HG02840 (cell line): Measurements from ENCODE around the gene DLGAP5.

Experiments used
- ATAC-seq: cut with Tn5 transposase; IDR thresholded peaks from one replicate; pipeline ENCODE4 v1.9.1; 2021; ENCODE audit warnings: mild to moderate bottlenecking, moderate library complexity, moderate number of reproducible peaks; ENCODE audit not compliant: unreplicated experiment, low FRiP score

Gene DLGAP5

DNA sequence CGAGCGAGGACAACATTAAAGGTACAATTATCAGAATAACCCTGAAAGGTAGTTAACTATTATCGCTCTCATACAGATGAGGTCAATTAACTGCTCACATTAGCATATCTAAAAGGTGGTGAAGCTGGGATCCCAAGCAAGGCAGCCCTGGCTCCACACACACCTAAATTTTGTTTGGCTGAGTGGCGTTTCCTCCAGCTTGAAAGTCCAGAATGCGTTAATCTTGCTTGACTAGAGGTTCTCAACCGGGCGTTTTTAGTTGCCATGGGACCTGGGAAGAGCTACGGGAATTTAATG lies 531 bp downstream of the DLGAP5 start:
- no peak for ATAC-seq

DNA sequence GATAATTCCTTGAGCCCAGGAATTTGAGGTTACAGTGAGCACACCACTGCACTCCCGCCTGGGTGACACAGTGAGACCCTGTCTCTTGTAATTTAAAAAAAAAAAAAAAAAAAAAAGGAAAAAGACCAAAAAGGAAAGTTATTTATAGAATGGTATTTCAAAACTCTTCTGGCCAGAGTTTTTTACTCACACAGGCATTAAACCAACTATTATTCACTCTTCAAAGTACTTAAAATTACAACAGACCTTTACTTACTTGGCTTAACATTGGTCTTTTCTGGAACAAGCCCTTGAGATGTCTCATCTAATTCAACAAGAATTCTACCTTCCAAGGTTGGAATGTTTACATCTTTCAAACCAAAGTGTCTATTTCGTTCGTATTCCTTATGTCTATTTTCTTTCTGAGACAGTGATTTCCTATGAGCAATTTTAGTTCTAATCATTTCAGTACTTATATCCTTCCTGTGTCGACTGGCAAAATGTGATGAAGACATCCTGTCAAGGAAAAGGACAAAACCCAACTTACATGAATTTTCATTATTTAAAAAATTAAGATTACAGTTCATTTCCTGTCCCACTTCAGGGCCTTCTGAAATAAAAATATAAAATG lies 2.6 kb downstream of the DLGAP5 start:
- ATAC-seq = no peak

DNA sequence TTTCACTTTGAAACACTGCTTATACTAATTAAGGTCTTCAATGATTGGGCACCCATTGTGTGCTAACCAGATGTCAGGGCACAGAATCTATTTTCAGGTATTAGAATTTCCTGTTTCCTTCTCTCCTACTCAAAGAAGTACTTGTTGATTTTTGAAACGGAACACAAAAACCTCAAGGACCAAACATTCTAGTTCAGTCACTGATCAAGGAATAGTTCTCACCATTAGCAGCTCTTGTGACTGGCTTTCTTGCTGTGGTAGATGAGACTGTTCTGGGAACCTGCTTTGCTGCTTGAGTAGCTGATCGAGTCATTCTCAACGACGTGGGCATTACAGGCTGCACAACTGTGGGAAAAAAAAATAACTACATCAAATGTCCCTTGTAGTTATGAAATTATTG lies 11.0 kb downstream of the DLGAP5 start:
- no peak for ATAC-seq

DNA sequence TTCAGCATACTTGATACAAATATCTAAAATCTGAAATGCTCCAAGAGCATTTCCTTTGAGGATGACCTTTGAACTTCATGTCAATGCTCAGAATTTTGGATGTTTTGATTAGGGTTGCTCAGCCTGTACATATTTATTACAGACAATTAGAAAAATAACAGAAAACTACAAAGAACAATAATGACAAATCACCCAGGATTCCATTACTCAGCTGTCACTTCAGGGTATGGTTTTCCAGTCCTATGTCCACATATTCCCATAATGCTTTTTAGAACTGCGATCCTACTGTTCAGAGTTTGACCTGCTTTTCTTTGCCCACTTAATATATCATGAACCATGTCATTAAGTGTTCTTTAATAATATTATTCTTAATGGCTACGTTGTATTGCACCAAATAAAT lies 11.4 kb downstream of the DLGAP5 start:
- no peak for ATAC-seq

DNA sequence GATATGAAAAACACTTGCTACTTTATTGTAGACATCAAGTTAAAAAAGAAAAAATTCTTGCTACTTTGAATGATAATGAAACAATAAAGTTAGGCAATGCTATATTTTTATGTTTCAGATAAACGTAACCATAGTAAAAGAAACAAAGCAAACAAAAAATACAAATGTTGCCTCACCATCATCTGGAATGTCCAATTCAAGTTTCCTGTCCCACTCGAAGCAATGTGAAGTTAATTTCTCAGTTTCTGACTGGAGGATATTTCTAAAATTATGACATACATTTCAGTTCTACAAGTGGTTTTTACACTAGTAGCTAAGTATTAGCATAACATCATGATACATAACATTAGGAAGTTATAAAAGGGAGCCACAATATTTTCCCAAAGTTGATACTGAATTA lies 20.9 kb downstream of the DLGAP5 start:
- no peak for ATAC-seq

DNA sequence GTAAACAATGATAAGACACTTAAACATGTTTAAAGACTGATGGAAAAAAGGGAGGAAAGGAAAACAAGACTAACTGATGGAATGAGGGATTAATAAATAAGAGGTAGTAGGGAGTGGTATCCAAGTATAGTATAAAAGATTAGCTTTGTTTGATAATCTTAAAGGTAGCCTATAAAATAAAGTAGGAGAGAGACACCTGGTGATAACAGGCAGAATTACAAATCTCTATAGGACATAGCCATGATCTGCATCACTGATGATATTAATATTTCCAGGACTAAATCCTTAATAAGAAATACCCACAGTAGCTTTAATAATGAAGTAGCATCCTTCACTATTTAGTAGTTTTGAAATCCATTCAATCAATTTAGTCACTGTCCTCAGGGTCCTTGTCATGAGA lies 30.4 kb downstream of the DLGAP5 start:
- no peak for ATAC-seq

DNA sequence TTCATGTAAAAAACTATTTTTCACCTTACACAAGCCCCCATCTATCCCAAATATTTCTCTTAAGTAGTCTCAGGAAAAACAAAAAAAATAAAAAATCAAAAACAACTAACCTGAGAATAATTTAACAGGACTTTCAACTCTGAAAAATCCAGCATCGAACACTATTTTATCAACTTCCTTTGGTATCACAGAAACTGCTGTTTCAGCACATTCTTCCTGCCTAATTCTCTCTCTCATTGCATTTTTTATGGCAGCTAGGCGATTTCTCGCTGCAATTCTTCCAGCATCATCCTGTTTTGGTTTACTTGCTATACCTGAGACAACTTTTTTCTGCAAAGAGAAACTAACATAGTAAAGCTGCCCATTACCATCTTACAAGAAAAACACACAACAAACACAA lies 33.0 kb downstream of the DLGAP5 start:
- no peak for ATAC-seq

DNA sequence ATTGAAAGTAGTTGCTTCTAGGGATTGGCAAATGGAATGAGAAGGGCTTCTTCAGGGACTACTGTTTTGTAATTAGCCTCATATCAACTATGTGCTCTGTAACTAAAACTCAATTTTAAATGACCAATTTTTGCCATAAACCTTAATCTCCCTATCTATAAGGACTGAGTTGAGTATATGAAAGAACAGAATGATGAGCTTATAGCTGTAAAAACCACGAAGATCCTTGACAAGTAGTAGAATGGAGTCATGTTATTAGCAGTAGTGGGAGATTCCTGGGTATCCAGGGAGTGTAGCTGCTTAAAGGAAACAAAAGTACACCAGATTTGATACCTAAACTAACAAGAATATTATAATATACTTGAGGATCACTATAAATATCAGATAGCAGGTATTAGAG lies 34.3 kb downstream of the DLGAP5 start:
- ATAC-seq = no peak

DNA sequence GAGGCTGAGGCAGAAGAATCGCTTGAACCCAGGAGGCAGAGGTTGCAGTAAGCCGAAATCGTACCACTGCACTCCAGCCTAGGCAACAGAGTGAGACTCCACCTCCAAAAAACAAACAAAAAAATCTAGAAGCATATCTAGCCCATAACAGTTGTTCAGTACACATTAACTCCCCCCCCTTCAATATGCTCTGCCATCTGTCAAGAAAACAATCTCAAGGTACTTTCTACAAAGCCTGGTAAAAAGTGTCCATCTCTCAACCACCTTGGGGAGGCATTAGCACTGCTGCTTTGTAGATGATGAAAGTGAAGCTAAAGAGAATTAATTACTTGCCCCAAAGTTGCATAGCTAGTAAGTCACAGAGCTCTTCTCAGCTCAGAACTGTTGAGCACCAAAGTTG lies 37.4 kb downstream of the DLGAP5 start:
- no peak for ATAC-seq

DNA sequence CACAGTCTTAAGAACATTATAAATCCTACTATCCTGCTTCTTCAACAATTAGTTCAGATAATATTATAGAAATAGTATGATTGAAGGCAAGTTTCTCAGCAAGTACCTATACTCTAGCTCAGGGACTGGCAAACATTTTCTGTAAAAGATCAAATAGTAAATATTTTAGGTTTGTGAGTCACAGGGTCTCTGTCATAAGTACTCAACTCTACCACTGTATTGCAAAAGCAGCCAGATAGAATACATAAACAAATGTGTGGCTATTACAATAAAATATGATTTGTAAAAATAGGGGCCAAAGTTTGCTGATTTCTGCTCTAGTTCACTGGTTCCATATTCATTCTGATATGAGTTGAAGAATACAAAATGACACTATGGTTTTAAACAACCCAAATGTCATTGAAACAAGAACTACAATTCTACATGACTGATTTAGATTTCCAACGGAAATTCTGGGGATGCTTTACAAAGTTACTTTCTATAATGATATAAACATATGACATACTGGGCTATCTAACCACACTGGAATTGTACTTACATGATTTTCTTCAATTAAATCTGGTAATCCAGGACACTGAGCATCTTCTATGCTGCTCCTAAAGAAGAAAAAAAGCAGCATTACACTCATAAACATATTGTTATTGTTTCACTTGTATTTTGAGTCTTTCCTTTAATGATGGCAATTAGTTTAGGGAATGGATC lies 39.2 kb downstream of the DLGAP5 start:
- no peak for ATAC-seq

DNA sequence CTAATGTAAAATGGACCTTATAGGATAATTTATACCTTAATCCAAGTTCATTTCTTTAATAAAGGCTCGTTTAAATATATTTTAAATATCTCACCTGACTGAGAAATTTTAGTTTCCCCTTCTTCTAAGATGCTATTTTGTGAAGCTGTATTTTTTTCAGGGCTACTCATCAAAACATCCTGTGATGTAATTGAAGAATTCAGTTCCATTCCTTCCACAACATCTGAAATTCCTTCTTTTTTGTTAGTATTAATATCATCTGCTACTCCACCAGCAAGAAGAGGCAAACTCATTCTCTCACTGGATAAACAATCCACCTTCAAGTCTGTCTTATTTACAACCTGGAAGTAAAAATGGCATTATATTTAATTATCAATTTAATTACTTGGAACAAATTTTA lies 39.8 kb downstream of the DLGAP5 start:
- no peak for ATAC-seq

DNA sequence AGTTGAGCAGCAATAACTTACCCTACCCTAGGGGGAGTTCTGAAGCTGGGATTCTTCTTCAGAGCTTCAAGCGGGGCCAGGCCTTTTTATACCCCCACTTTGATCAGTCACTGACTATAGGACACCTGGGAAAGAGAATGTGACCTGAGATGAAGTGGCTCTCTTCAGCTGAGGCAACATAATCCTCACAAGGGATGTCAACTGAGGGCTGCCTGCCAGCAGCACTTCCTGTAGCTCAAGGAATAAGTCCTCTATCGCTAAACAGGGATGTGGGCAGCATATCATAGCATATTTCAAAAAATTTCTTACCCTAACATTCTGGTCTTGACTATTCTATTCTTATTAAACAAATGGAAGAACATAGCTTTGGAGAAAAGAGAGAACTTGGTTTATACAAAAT lies 45.0 kb downstream of the DLGAP5 start:
- ATAC-seq = no peak

DNA sequence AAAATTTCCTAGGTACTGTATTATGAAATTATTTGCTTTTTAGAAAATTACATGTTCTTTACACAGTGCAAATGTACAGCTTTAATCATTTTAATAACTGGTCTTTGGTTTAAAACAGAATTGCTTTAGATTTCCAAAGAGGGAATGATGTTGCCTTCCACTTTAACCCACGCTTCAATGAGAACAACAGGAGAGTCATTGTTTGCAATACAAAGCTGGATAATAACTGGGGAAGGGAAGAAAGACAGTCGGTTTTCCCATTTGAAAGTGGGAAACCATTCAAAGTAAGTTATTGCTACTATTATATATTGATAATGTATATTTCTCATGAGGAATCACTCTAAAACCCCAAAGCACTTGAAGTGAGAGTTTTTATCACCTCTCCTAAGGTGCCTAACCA lies 48.9 kb downstream of the DLGAP5 start:
- no peak for ATAC-seq

DNA sequence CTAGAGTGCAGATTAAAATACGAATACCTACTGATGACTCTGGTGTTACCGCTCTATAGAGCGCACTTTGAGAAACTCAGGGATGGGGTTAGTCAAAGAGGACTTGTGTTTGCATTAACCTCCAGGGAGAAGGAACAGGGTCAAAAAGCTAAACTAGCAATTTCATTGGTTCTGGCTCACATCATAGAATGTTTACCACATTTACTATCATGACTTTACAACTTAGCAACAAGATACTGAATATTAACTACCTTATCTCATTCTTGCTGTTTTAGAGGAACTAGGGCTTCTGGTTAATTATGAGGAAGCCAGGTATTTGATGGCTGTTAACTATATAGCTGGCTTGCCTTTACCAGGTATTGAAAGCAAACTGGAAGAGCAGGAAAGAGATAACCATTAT lies 49.6 kb downstream of the DLGAP5 start:
- ATAC-seq = no peak

DNA sequence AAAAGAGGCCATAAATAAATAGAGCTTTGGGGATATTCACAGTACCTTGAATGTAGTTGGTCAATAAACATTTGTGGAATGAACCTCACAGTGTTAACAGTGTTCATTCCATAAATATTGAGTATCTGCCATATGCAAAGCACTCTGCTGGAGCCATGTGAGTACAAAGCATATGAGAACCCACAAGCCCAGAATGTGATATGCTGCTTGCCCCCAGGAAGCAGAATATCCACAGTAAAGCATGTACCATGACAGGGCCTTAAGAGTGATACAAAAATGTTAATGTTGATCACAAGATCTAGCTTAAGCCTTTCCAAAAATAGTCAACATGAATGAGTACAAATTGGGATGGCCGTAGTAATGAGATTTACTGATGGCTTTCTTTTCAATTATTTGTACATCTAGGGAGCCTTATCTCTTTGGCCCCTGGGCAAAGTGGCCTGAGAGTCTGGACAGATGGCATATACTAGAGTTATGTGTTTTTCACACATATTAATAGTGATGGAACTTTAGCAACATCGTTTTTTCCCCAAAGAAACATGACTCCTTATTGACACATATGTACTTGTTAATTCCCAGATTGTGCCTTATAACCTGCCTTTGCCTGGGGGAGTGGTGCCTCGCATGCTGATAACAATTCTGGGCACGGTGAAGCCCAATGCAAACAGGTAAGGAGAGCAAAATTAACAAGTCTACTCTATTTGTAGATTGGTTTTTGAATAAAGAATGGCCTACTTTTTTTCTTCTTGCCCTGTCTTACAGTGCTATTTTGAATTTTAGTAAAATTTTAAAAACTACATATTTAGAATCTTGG lies 51.5 kb downstream of the DLGAP5 start:
- ATAC-seq = no peak

DNA sequence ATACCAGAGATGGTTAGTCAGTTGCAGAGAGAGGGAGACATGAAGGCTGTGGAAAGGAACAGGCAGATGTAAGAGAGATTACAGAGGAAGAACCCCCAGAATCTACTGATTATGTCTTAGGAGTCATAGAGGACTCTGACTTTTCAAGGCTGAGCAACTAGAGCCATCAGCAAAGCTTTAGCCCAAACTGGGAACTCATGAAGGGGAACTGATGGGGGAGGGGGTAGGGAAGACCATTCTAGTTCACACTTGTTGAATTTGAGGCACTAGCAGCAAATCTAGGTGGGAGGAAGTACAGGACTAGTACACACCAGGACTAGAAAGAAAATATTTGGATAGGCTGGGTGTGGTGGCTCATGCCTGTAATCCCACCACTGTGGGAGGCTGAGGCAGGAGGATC lies 52.2 kb downstream of the DLGAP5 start:
- no peak for ATAC-seq

DNA sequence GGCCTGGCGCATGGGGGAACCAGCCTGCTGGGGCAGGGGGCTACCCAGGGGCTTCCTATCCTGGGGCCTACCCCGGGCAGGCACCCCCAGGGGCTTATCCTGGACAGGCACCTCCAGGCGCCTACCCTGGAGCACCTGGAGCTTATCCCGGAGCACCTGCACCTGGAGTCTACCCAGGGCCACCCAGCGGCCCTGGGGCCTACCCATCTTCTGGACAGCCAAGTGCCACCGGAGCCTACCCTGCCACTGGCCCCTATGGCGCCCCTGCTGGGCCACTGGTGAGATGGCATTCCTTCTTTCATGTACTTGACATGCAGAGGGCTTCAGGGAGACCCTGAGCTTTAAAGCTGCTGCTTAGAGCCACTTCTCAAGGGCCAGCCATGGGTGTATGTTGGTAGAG lies 53.3 kb downstream of the DLGAP5 start:
- no peak for ATAC-seq

DNA sequence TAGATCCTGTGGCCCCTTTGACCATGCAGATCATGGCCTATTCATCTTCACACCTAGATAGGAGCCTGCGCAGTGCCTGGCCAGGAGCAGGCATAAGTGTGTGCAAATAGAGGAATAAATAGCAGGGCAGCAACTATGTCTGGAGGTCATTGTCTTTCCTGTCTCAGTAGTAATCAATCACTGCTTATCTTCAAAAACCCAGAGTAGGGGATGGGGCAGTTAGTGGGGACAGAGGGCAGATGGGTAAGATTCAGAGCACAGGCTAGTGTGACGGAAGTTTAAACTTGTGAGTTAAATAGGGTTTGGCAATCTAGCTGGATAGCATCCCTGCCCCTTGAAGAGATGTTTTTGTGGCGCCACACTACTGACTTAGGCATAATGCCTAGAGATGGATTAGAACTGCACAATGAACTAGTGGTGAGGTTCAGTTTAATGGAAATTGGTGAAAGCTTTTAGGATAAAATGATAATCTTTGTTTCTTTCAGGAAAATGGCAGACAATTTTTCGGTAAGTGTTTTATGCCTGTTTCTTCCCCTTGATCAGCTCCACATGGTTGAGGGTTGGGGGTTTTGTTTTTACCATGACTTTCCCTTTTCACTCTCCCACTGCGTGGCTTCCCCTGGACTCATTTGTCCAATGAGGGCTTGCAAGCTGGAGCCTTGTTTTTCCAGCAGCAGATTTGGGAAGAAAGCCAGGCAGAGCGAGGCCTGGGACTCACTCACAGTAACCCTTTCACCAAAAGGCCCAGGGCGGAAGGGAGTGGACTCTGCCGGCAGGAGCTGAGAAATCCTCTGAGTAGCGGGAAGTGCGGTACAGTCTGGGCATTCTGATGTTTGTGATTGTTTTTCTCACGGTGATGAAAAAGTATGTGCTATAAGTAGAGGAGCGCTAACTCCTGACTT lies 54.2 kb downstream of the DLGAP5 start:
- ATAC-seq = no peak

DNA sequence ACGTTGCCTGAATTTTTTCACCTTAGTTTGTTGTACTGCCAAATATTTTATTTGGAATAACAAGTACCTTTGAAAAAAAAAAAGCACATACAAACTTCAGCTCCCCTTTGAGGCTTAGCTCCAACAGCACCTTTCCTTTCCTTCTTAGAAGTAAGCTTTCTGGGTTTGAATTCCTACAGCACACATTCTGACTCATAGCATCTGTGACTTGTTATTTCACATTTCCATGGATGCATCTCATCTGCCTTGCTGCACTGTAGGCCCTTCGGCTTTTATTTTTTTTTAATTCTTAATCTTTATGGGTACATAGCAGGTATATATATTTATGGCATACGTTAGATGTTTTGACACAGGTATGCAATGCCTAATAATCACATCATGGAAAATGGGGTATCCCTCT lies 55.1 kb downstream of the DLGAP5 start:
- no peak for ATAC-seq

DNA sequence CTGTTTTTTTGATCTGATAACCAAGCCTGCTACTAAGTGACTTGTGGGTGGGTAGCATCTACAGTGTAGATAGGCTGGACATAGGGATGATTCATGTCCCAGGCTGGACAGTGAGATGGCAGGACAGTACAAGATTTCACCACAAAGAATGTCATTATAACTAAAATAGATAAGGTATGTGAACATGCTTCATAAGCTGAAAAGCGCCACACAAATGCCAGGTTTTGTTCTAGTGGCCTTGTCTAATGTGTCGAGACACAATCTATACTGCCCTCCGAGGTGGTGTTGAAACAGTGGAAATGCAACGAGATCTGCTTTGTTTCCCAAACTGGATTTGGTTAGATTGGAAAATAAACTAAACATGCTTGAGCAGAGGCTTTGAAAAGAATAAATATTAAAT lies 58.0 kb downstream of the DLGAP5 start:
- ATAC-seq = no peak
